GM10266 (cell line): ENCODE results near the gene CNIH2.
A peak's percentile ranks its signal among the peaks of the same experiment; 100 is the strongest.

Source experiments
- DNase-seq: peaks from one replicate; pipeline ENCODE4 v3.0.0; 2012; ENCODE audit errors: extremely low spot score
- TF ChIP-seq, protein P1 (sequence below): IDR thresholded peaks from 2 replicates; pipeline ENCODE4 v1.5.1; 2012; ENCODE audit warnings: mild to moderate bottlenecking, low read depth; ENCODE audit not compliant: control insufficient read depth, insufficient read depth; ENCODE audit errors: missing control alignments

Gene CNIH2

DNA sequence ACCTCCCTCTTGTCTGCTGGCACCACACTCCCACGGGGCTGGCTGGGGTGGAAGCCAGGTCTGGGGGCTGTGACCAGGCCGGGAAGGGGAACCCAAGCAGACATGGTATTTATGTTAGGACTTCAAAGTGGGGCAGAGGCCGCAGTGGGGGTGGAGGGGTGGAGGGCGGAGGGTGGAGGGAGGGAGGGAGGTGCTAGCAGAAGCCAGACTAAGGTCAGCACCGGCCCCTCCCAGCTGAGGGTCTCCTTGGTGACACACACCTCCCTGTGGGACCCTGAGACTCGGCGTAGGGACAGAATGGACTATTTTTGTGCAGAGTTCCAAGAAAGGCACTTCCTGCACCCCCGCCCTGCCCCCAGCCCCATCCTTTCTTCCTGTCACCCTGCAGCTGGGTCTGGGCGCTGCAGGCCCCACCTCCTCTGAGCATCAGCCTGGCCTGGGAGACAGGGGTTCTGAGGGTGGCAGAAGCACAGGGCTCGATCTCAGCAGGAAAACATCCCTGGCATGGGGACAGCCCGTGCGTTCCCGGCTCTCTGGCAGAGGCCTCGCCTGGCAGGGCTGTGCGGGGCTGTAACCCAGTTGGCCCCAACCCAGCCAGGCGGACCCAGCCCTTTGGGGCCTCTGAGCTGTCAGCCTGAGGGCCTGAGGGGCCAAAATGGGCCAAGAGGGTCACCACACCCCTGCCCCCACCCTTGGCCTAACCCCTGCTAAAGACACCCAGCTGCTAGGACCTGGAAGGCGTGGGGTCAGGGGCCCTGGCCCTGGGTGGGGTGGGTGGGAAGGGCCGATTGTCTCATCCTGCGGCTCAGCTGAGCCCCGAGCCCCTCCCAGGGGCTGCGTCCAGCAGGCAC lies 48.5 kb downstream of the CNIH2 start:
- no peak for DNase-seq
- TF ChIP-seq, protein P1, sequence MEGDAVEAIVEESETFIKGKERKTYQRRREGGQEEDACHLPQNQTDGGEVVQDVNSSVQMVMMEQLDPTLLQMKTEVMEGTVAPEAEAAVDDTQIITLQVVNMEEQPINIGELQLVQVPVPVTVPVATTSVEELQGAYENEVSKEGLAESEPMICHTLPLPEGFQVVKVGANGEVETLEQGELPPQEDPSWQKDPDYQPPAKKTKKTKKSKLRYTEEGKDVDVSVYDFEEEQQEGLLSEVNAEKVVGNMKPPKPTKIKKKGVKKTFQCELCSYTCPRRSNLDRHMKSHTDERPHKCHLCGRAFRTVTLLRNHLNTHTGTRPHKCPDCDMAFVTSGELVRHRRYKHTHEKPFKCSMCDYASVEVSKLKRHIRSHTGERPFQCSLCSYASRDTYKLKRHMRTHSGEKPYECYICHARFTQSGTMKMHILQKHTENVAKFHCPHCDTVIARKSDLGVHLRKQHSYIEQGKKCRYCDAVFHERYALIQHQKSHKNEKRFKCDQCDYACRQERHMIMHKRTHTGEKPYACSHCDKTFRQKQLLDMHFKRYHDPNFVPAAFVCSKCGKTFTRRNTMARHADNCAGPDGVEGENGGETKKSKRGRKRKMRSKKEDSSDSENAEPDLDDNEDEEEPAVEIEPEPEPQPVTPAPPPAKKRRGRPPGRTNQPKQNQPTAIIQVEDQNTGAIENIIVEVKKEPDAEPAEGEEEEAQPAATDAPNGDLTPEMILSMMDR: no peak

DNA sequence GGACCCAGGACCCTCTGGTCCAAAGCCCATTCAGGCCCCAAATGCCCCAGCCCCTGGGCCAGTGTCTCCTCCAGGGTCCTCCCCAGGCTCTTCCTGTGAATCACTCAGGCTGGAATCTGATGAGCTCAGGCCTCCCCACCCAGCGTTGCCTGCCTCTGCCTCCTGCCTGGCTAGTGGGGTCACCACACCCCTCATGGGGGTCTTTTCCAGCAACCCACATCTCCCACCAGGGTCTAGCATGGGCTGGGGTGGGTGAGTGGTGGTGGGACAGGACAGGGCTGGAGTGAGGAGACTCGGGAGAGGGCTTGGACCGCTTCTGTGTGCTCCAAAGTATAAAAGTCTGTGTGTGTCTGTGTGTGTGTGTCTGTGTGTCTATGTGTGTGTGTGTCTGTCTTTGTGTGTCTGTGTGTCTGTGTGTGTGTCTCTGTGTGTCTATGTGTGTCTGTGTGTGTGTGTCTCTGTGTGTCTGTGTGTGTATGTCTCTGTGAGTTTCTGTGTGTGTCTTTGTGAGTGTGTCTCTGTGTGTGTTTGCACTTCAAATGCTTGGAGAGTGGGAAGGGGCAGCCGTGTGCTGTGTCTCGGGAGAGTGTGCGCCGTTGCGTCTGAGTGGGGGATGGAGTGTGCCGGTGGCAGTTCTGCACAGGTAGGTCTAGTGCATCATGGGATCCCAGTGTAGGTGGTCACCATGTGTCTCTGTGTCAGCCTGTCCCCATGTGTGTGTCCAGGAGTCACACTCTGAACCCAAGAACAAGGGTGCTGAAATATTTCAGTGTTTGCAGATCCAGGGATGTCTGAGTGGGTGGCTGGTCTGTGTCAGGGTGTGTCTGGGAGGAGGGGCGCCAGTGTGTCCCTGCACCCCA lies 49.4 kb downstream of the CNIH2 start:
- DNase-seq: no peak
- TF ChIP-seq, protein P1: no peak

DNA sequence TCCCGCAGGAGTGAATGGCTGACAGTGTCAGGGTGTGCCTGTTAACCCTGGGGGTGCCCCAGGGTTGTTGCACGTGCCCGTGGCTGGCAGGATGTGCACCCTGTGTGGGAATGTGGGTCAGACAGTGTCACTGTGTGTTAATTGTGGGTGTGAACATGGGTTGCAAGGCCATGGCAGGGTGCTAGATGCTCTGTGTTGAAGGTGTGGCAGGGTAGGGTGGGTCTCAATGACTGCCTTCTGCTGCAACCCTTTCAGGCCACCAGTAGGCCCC lies 50.0 kb downstream of the CNIH2 start:
- DNase-seq: no peak
- TF ChIP-seq, protein P1: no peak

DNA sequence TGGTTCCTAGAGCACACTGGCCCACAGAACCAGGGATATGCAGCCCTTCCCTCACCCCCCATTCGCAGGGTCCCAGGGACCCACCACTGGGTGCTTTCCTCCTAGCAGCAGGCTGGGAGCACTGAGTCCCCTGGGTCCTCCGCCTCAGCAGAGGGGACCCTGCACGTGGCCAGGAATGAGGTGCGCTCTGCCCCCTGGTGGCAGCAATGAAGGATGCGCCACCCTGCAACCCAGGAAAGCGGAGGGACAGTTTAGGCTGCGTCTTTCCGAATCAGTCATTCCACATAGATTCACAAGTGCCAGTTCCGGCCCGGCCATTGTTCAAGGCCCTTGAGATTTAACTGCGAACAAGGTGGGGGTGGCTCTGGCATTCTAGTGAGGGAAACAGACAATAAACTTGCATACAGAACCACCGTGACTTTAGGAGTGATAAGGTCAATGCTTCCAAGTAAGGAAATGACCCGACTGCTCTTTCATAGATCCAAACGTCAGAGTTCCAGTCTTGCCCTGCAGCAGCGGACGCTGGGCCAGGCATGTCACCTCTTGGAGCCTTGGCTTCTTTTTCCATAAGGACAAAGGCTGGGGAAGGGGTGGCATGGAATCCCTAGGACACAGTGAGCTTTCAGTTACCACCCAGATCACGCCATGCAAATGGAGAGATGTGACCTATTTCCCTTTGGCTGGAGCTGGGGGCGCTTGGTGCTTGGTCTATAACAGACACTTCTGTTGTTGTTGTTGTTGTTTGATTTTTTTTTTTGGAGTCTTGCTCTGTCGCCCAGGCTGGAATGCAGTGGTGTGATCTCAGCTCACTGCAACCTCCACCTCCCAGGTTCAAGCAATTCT lies 50.5 kb downstream of the CNIH2 start:
- TF ChIP-seq, protein P1: peak; percentile 95
- DNase-seq: peak; percentile 89

GRCh38 chr11:66329165-66329673 lies 51.2 kb downstream of the CNIH2 start:
- TF ChIP-seq, protein P1: no peak
- no peak for DNase-seq

DNA sequence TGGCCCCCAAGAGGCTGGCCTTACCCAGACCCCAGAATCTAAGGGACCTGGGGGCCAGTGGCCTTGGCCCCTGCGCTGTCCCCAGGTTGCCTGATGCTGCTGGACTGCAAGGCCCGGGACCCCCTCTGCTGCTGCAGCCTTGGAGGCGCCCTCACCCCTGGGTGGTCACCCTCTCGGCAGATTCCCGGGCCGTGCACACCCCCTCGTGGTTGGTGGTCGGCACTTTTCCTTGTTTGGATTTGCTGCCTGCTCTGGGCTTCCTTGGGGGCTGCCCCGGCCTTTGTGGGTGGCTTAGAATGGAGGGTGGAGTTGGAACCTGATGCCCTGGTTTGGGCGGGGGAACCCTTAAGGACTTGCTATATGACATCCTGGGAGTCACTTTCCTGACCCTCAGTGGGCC lies 53.0 kb downstream of the CNIH2 start:
- no peak for DNase-seq
- TF ChIP-seq, protein P1: no peak
